HL-60 (cell line): Measurements from ENCODE around the gene CCDC39.

ENCODE experiments used
- DNase-seq, 2 experiments: peaks; one replicate each; pipeline ENCODE4 v3.0.0-alpha.2; 2010 to 2020; ENCODE audit warnings: low read depth in 1 of 2, low spot score in 1 of 2
- H3K27ac ChIP-seq: fragments of 250-450 bp; sonication (Bioruptor Pico); replicated peaks from 2 replicates; pipeline ENCODE4 v1.5.1; 2020; ENCODE audit warnings: mild to moderate bottlenecking, moderate library complexity
- H3K27me3 ChIP-seq: fragments of 250-450 bp; sonication (Bioruptor Pico); 2 replicates; pipeline ENCODE4 v1.5.1; 2021; ENCODE audit warnings: mild to moderate bottlenecking, moderate library complexity; ENCODE audit not compliant: insufficient read depth, poor library complexity, severe bottlenecking
- H3K4me3 ChIP-seq: replicated peaks from 2 replicates; pipeline ENCODE4 v1.5.1; 2011; ENCODE audit warnings: mild to moderate bottlenecking, control low read depth, low read length; ENCODE audit not compliant: insufficient read depth
- CTCF ChIP-seq: IDR thresholded peaks from one replicate; pipeline ENCODE4 v1.5.1; 2011; ENCODE audit warnings: low read length, control low read depth, inconsistent platforms; ENCODE audit not compliant: insufficient read depth
- GABPA ChIP-seq: IDR thresholded peaks from 2 replicates; pipeline ENCODE4 v1.6.1; 2012; ENCODE audit warnings: low read depth
- POLR2AphosphoS5 ChIP-seq: IDR thresholded peaks from 2 replicates; pipeline ENCODE4 v1.6.1; 2012; ENCODE audit warnings: low read depth
- SPI1 ChIP-seq: IDR thresholded peaks from 2 replicates; pipeline ENCODE4 v1.6.1; 2012; ENCODE audit warnings: low read depth, mild to moderate bottlenecking, borderline replicate concordance
- TF ChIP-seq, protein P1 (sequence below): IDR thresholded peaks from 2 replicates; pipeline ENCODE4 v1.6.1; 2012; ENCODE audit warnings: low read depth; ENCODE audit not compliant: insufficient replicate concordance

Gene CCDC39

GRCh38 chr3:180575571-180575970 is 103.7 kb downstream of the CCDC39 start:
- TF ChIP-seq, protein P1, sequence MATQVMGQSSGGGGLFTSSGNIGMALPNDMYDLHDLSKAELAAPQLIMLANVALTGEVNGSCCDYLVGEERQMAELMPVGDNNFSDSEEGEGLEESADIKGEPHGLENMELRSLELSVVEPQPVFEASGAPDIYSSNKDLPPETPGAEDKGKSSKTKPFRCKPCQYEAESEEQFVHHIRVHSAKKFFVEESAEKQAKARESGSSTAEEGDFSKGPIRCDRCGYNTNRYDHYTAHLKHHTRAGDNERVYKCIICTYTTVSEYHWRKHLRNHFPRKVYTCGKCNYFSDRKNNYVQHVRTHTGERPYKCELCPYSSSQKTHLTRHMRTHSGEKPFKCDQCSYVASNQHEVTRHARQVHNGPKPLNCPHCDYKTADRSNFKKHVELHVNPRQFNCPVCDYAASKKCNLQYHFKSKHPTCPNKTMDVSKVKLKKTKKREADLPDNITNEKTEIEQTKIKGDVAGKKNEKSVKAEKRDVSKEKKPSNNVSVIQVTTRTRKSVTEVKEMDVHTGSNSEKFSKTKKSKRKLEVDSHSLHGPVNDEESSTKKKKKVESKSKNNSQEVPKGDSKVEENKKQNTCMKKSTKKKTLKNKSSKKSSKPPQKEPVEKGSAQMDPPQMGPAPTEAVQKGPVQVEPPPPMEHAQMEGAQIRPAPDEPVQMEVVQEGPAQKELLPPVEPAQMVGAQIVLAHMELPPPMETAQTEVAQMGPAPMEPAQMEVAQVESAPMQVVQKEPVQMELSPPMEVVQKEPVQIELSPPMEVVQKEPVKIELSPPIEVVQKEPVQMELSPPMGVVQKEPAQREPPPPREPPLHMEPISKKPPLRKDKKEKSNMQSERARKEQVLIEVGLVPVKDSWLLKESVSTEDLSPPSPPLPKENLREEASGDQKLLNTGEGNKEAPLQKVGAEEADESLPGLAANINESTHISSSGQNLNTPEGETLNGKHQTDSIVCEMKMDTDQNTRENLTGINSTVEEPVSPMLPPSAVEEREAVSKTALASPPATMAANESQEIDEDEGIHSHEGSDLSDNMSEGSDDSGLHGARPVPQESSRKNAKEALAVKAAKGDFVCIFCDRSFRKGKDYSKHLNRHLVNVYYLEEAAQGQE: no peak
- TF ChIP-seq SPI1: no peak
- TF ChIP-seq POLR2AphosphoS5: no peak
- no peak for TF ChIP-seq GABPA
- no peak for TF ChIP-seq CTCF
- DNase-seq: no peak
- no peaks in the 10 kb centered on the region for H3K27me3 ChIP-seq
- H3K4me3 ChIP-seq: no peak overlapping the region
- no peak overlapping the region for H3K27ac ChIP-seq

- Histone ChIP-seq H3K27me3 (no peaks in the 10 kb centered on the region), H3K4me3 (no peak overlapping the region), H3K27ac (no peak overlapping the region)
- no peak for DNase-seq
- no peak for TF ChIP-seq SPI1
- TF ChIP-seq, protein P1: no peak
- TF ChIP-seq CTCF: no peak
- TF ChIP-seq POLR2AphosphoS5: no peak
- no peak for TF ChIP-seq GABPA
Measured at GRCh38 chr3:180571831-180572598, 107.3 kb downstream of the CCDC39 start.

GRCh38 chr3:180570238-180570637 is 109.1 kb downstream of the CCDC39 start:
- peak in 1 of 2 experiments; percentile 55 for DNase-seq
- H3K27ac ChIP-seq: peak overlapping the region; percentile 43
- peak; percentile 46; the same call in 1 of the 2 replicates for TF ChIP-seq SPI1
- TF ChIP-seq, protein P1: no peak
- H3K27me3 ChIP-seq: no peaks in the 10 kb centered on the region
- H3K4me3 ChIP-seq: no peak overlapping the region
